OCI-LY3 (cell line): ENCODE measurements around the gene MTIF3.

Experiments
- H2AFZ ChIP-seq: fragments of 200-600, 300-600 bp; shearing (Covaris generic); 2 replicates; pipeline ENCODE4 v1.6.0; 2014; ENCODE audit warnings: antibody characterized with exemption, low read depth, low read length
- H3K27ac ChIP-seq: fragments of 200-600, 300-600 bp; sonication (generic); 2 replicates; pipeline ENCODE4 v1.5.1; 2014; ENCODE audit warnings: mild to moderate bottlenecking, low read length, moderate library complexity, mixed read lengths
- H3K27me3 ChIP-seq: fragments of 200-600, 300-600 bp; sonication (generic); 2 replicates; pipeline ENCODE4 v1.6.1; 2014; ENCODE audit warnings: low read depth, low read length, mixed read lengths
- H3K36me3 ChIP-seq: fragments of 200-600, 300-600 bp; sonication (generic); replicated peaks from 2 replicates; pipeline ENCODE3; 2014; ENCODE audit warnings: low read depth, low read length, mixed read lengths
- H3K4me1 ChIP-seq: fragments of 300-600, 200-600 bp; sonication (generic); 2 replicates; pipeline ENCODE4 v1.6.1; 2014; ENCODE audit warnings: low read length, mixed read lengths
- H3K4me2 ChIP-seq: fragments of 200-600, 300-600 bp; sonication (generic); 2 replicates; pipeline ENCODE4 v1.6.1; 2014; ENCODE audit warnings: low read length, mixed read lengths
- H3K4me3 ChIP-seq: fragments of 300-600, 200-600 bp; sonication (generic); 2 replicates; pipeline ENCODE4 v1.5.1; 2014; ENCODE audit warnings: antibody characterized with exemption, mild to moderate bottlenecking, low read length, moderate library complexity
- H3K79me2 ChIP-seq: fragments of 300-600, 200-600 bp; shearing (Covaris generic); 2 replicates; pipeline ENCODE4 v1.6.1; 2014; ENCODE audit warnings: mild to moderate bottlenecking, low read length, mixed read lengths
- H3K9ac ChIP-seq: fragments of 300-600, 200-600 bp; shearing (Covaris generic); 2 replicates; pipeline ENCODE4 v1.6.0; 2014; ENCODE audit warnings: mild to moderate bottlenecking, low read length, moderate library complexity
- H3K9me3 ChIP-seq: fragments of 200-600, 300-600 bp; shearing (Covaris generic); 2 replicates; pipeline ENCODE4 v1.6.1; 2014; ENCODE audit warnings: low read length, mixed read lengths; ENCODE audit not compliant: insufficient read depth
- H4K20me1 ChIP-seq: fragments of 200-600, 300-600 bp; sonication (generic); 2 replicates; pipeline ENCODE4 v1.6.1; 2016; ENCODE audit warnings: low read length, mixed read lengths; ENCODE audit not compliant: insufficient read depth
- CTCF ChIP-seq: fragments of 200-600, 300-600 bp; sonication (generic); IDR thresholded peaks from 2 replicates; pipeline ENCODE4 v1.5.1; 2014; ENCODE audit warnings: antibody characterized with exemption, low read length, low read depth
- EZH2phosphoT487 ChIP-seq: fragments of 200-600 bp; shearing (Covaris generic); IDR thresholded peaks from 2 replicates; pipeline ENCODE4 v1.6.1; 2018; ENCODE audit warnings: antibody characterized with exemption, mixed run types, low read depth

MTIF3 gene

GRCh38 chr13:27466513-27466912, 16.1 kb upstream of the MTIF3 start:
- peaks cover 10% of the 10 kb centered on the region for H3K36me3 ChIP-seq
- H3K4me3 ChIP-seq = no peak overlapping the region
- H3K9ac ChIP-seq = no peak overlapping the region
- peaks cover 11% of the 10 kb centered on the region; the same call in 1 of the 2 replicates for H3K9me3 ChIP-seq
- no peak overlapping the region for H3K4me2 ChIP-seq
- peak overlapping the region; percentile 13; the same call in 1 of the 2 replicates for H2AFZ ChIP-seq
- no peaks in the 10 kb centered on the region for H4K20me1 ChIP-seq
- peaks cover 7% of the 10 kb centered on the region; the same call in 1 of the 2 replicates for H3K4me1 ChIP-seq
- H3K27ac ChIP-seq = no peak overlapping the region
- no peak for TF ChIP-seq EZH2phosphoT487
- TF ChIP-seq CTCF = no peak
- no peaks in the 10 kb centered on the region for H3K79me2 ChIP-seq
- no peaks in the 10 kb centered on the region for H3K27me3 ChIP-seq

GRCh38 chr13:27465611-27466010, 15.2 kb upstream of the MTIF3 start:
- no peak overlapping the region for H3K9ac ChIP-seq
- H3K4me2 ChIP-seq = no peak overlapping the region
- no peak overlapping the region for H3K27ac ChIP-seq
- H3K4me1 ChIP-seq = peaks cover 7% of the 10 kb centered on the region; the same call in 1 of the 2 replicates
- no peaks in the 10 kb centered on the region for H4K20me1 ChIP-seq
- no peak overlapping the region for H2AFZ ChIP-seq
- H3K79me2 ChIP-seq = no peaks in the 10 kb centered on the region
- peaks cover 11% of the 10 kb centered on the region; the same call in 1 of the 2 replicates for H3K9me3 ChIP-seq
- no peak for TF ChIP-seq CTCF
- no peak for TF ChIP-seq EZH2phosphoT487
- H3K27me3 ChIP-seq = no peaks in the 10 kb centered on the region
- peaks cover 10% of the 10 kb centered on the region for H3K36me3 ChIP-seq
- H3K4me3 ChIP-seq = no peak overlapping the region

GRCh38 chr13:27463500-27463899, 13.1 kb upstream of the MTIF3 start:
- Histone ChIP-seq H4K20me1 (no peaks in the 10 kb centered on the region), H3K36me3 (peaks cover 2% of the 10 kb centered on the region), H3K79me2 (no peaks in the 10 kb centered on the region), H3K4me2 (no peak overlapping the region), H3K27ac (no peak overlapping the region), H3K27me3 (no peaks in the 10 kb centered on the region), H3K9ac (no peak overlapping the region), H3K9me3 (peaks cover 2% of the 10 kb centered on the region; the same call in 1 of the 2 replicates), H3K4me1 (peaks cover 4% of the 10 kb centered on the region; the same call in 1 of the 2 replicates), H2AFZ (peak overlapping the region; percentile 59; the same call in 1 of the 2 replicates), H3K4me3 (no peak overlapping the region)
- no peak for TF ChIP-seq CTCF
- no peak for TF ChIP-seq EZH2phosphoT487

- no peak overlapping the region for H3K27ac ChIP-seq
- no peak overlapping the region for H2AFZ ChIP-seq
- H3K9ac ChIP-seq = no peak overlapping the region
- H4K20me1 ChIP-seq = no peaks in the 10 kb centered on the region
- peaks cover 4% of the 10 kb centered on the region; the same call in 1 of the 2 replicates for H3K4me1 ChIP-seq
- no peak overlapping the region for H3K4me3 ChIP-seq
- no peaks in the 10 kb centered on the region for H3K27me3 ChIP-seq
- H3K4me2 ChIP-seq = no peak overlapping the region
- no peaks in the 10 kb centered on the region for H3K36me3 ChIP-seq
- H3K9me3 ChIP-seq = no peaks in the 10 kb centered on the region
- TF ChIP-seq CTCF (no peak), EZH2phosphoT487 (no peak)
- no peaks in the 10 kb centered on the region for H3K79me2 ChIP-seq
Measured at GRCh38 chr13:27461940-27462584, 11.7 kb upstream of the MTIF3 start.
